B cell (primary cell): ENCODE data around the gene EXOC3. TPM values are rescaled to one million over a fixed set of nuclear protein-coding genes. Genes with fewer than 3 reads are reported as not detected.

Experiments
- ATAC-seq: fragments of 200-7000 bp; cut with Tn5 transposase; one replicate; pipeline ENCODE4 v1.10.0; 2021; ENCODE audit warnings: low read depth, mild to moderate bottlenecking, moderate number of reproducible peaks, moderate library complexity
- CTCF ChIA-PET: fragments of 350-600 bp; sonication (Branson Sonifier 250); formaldehyde crosslinking; loops from one replicate; lab custom pipeline; 2021; ENCODE audit warnings: antibody characterized with exemption, inconsistent platforms; lab: Charles Lee
- POLR2A ChIA-PET: fragments of 350-600 bp; sonication (Branson Sonifier 250); formaldehyde crosslinking; loops from one replicate; lab custom pipeline; 2021; ENCODE audit warnings: antibody characterized with exemption; lab: Charles Lee
- DNase-seq: peaks from one replicate; pipeline ENCODE4 v3.0.0; 2013
- H2AFZ ChIP-seq: 2 replicates; pipeline ENCODE4 v1.6.1; 2012; ENCODE audit warnings: mild to moderate bottlenecking, low read depth, low read length; ENCODE audit not compliant: insufficient read depth, poor library complexity, severe bottlenecking
- H3K27ac ChIP-seq, 2 donors: 1 replicate in 1 of 2; 2 replicates in 1 of 2; pipeline ENCODE4 v1.5.1; 2012 to 2013; ENCODE audit warnings: low read length in 2 of 2, mild to moderate bottlenecking in 2 of 2, moderate library complexity in 1 of 2
- H3K27me3 ChIP-seq, 4 experiments: fragments of 200-600 bp in 1 of 4; sonication (generic) in 1 of 4; replicated peaks in 1 of 4; 1 replicate in 2 of 4; 2 replicates in 2 of 4; pipeline versions ENCODE4 v1.6.1 to v1.7.0; 2013 to 2016; ENCODE audit warnings: low read length in 3 of 4, mild to moderate bottlenecking in 2 of 4, mixed read lengths in 1 of 4, moderate library complexity in 1 of 4; ENCODE audit not compliant: insufficient read depth in 4 of 4, control insufficient read depth in 3 of 4; ENCODE audit errors: control extremely low read depth in 1 of 4
- H3K36me3 ChIP-seq, 2 experiments: replicated peaks in 1 of 2; 1 replicate in 1 of 2; 2 replicates in 1 of 2; pipeline versions ENCODE4 v1.6.1 to v1.7.1; 2013; ENCODE audit warnings: low read length in 1 of 2; ENCODE audit not compliant: insufficient read depth in 2 of 2, control insufficient read depth in 1 of 2; ENCODE audit errors: control extremely low read depth in 1 of 2, extremely low read depth in 1 of 2
- H3K4me1 ChIP-seq, 2 donors: fragments of 200-600 bp in 1 of 2; sonication (generic) in 1 of 2; 1 replicate in 1 of 2; 2 replicates in 1 of 2; pipeline versions ENCODE4 v1.5.1 to v1.6.1; 2013 to 2017; ENCODE audit warnings: low read length in 2 of 2; ENCODE audit not compliant: control insufficient read depth in 2 of 2, insufficient read depth in 2 of 2
- H3K4me2 ChIP-seq: replicated peaks from 2 replicates; pipeline ENCODE3; 2012; ENCODE audit warnings: mild to moderate bottlenecking, low read depth, low read length; ENCODE audit not compliant: poor library complexity, severe bottlenecking
- H3K4me3 ChIP-seq, 5 experiments: fragments of 200-600 bp in 1 of 5; sonication (generic) in 1 of 5; 1 replicate in 3 of 5; 2 replicates in 2 of 5; pipeline versions ENCODE4 v1.5.1 to v1.7.0; 2011 to 2016; ENCODE audit warnings: low read length in 4 of 5, mild to moderate bottlenecking in 4 of 5, low read depth in 2 of 5, control low read depth in 1 of 5, moderate library complexity in 1 of 5; ENCODE audit not compliant: insufficient read depth in 1 of 5; ENCODE audit errors: control extremely low read depth in 1 of 5, extremely low read depth in 1 of 5
- H3K79me2 ChIP-seq: fragments of 200-600 bp; sonication (generic); one replicate; pipeline ENCODE4 v1.6.0; 2016; ENCODE audit warnings: low read length; ENCODE audit not compliant: control insufficient read depth, insufficient read depth
- H3K9ac ChIP-seq: fragments of 200-600 bp; sonication (generic); 2 replicates; pipeline ENCODE4 v1.6.1; 2017; ENCODE audit warnings: mild to moderate bottlenecking, low read length, moderate library complexity
- H3K9me3 ChIP-seq, 3 donors: one replicate each; pipeline versions ENCODE4 v1.6.1 to v1.7.1; 2013; ENCODE audit warnings: low read length in 2 of 3; ENCODE audit not compliant: control insufficient read depth in 2 of 3, insufficient read depth in 1 of 3; ENCODE audit errors: control extremely low read depth in 1 of 3
- H4K20me1 ChIP-seq: 2 replicates; pipeline ENCODE4 v1.6.0; 2012; ENCODE audit warnings: mild to moderate bottlenecking, low read length; ENCODE audit not compliant: insufficient read depth, control insufficient read depth, poor library complexity, severe bottlenecking
- H3K27ac Mint-ChIP-seq: one replicate; pipeline ENCODE4 v1.8.0; 2021; ENCODE audit warnings: mixed read lengths
- H3K27me3 Mint-ChIP-seq: one replicate; pipeline ENCODE4 v1.8.0; 2021; ENCODE audit warnings: mixed read lengths
- H3K4me1 Mint-ChIP-seq: one replicate; pipeline ENCODE4 v1.8.0; 2021; ENCODE audit warnings: mixed read lengths
- H3K4me3 Mint-ChIP-seq: one replicate; pipeline ENCODE4 v1.8.0; 2021; ENCODE audit warnings: mixed read lengths
- H3K9me3 Mint-ChIP-seq: one replicate; pipeline ENCODE4 v1.8.0; 2022; ENCODE audit warnings: mixed read lengths; ENCODE audit not compliant: insufficient read depth
- EZH2 ChIP-seq: IDR thresholded peaks from 2 replicates; pipeline ENCODE4 v1.6.1; 2012; ENCODE audit warnings: borderline replicate concordance, low read depth, mild to moderate bottlenecking, moderate library complexity, low read length; ENCODE audit not compliant: insufficient read depth, poor library complexity, severe bottlenecking
- WGBS: methylation state at CpG from one replicate; pipeline ENCODE4 v1.1.5; 2013; ENCODE audit warnings: missing lambda C conversion rate; ENCODE audit not compliant: insufficient coverage; 5-methylcytosine and 5-hydroxymethylcytosine counted together
- intact Hi-C: fragments of 100-400 bp; cut with micrococcal nuclease; formaldehyde crosslinking; loops from one replicate; pipeline ENCODE4 v1.10.0; 2022
- polyA plus RNA-seq: library from polyadenylated mRNA; depleted of rRNA; stranded (reverse); fragments of >200 nt; gene quantifications from 2 replicates; pipeline ENCODE4 v1.2.3, GENCODE V29; 2012
- total RNA-seq, 2 donors: library from RNA; stranded (reverse); fragments of 120-200 nt in 1 of 2; gene quantifications; 1 replicate in 1 of 2; 2 replicates in 1 of 2; pipeline versions ENCODE4 v1.2.3 to v1.2.4, GENCODE V29; 2013 to 2022
- TF ChIP-seq, protein P1 (sequence below): fragments of 200-600 bp; IDR thresholded peaks from one replicate; pipeline ENCODE4 v1.8.0; 2022; ENCODE audit warnings: antibody characterized with exemption, mild to moderate bottlenecking

The EXOC3 gene
- total and polyA plus RNA-seq, 2 donors (not counting 1 experiment from before 2014, with no cell fraction given): 44.0 to 97.1 TPM

- no peak for ATAC-seq
- Histone ChIP-seq H3K4me1 (peaks cover 12 to 13% of the 10 kb centered on the region in 2 donors), H3K36me3 (no peaks in the 10 kb centered on the region), H3K27me3 (peaks cover 0 to 82% (median 8%) of the 10 kb centered on the region in 4 experiments), H3K4me3 (no peak overlapping the region), H3K79me2 (no peaks in the 10 kb centered on the region), H3K4me2 (no peak overlapping the region), H3K27ac (no peak overlapping the region), H2AFZ (no peak overlapping the region), H3K9ac (no peak overlapping the region), H3K9me3 (peaks cover 0 to 14% (median 0%) of the 10 kb centered on the region in 3 donors), H4K20me1 (peaks cover 9% of the 10 kb centered on the region)
- Mint-ChIP-seq H3K27ac (no peak overlapping the region), H3K4me3 (no peak overlapping the region), H3K27me3 (peaks cover 30% of the 10 kb centered on the region), H3K4me1 (peaks cover 8% of the 10 kb centered on the region), H3K9me3 (no peaks in the 10 kb centered on the region)
- POLR2A ChIA-PET: no interaction called here
- intact Hi-C loops: no loop called here
- TF ChIP-seq EZH2: no peak
- TF ChIP-seq, protein P1, sequence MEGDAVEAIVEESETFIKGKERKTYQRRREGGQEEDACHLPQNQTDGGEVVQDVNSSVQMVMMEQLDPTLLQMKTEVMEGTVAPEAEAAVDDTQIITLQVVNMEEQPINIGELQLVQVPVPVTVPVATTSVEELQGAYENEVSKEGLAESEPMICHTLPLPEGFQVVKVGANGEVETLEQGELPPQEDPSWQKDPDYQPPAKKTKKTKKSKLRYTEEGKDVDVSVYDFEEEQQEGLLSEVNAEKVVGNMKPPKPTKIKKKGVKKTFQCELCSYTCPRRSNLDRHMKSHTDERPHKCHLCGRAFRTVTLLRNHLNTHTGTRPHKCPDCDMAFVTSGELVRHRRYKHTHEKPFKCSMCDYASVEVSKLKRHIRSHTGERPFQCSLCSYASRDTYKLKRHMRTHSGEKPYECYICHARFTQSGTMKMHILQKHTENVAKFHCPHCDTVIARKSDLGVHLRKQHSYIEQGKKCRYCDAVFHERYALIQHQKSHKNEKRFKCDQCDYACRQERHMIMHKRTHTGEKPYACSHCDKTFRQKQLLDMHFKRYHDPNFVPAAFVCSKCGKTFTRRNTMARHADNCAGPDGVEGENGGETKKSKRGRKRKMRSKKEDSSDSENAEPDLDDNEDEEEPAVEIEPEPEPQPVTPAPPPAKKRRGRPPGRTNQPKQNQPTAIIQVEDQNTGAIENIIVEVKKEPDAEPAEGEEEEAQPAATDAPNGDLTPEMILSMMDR: no peak
- WGBS: 65% methylated on average over 18 of the region's 18 CpGs
- CTCF ChIA-PET: no interaction called here
- no peak for DNase-seq
Observed at GRCh38 chr5:478982-479535, 36.1 kb downstream of the EXOC3 start.

- no peak overlapping the region for H3K4me3 Mint-ChIP-seq
- no peak overlapping the region for H3K27ac ChIP-seq
- CTCF ChIA-PET: no interaction called here
- H3K79me2 ChIP-seq: no peaks in the 10 kb centered on the region
- H3K9me3 Mint-ChIP-seq: no peaks in the 10 kb centered on the region
- H3K27ac Mint-ChIP-seq: no peak overlapping the region
- peaks cover 30% of the 10 kb centered on the region for H3K27me3 Mint-ChIP-seq
- no peak overlapping the region for H3K4me2 ChIP-seq
- peaks cover 0 to 14% (median 0%) of the 10 kb centered on the region in 3 donors for H3K9me3 ChIP-seq
- POLR2A ChIA-PET: no interaction called here
- no peaks in the 10 kb centered on the region for H3K36me3 ChIP-seq
- 93% methylated on average over 32 of the region's 34 CpGs for WGBS
- TF ChIP-seq, protein P1: no peak
- TF ChIP-seq EZH2: no peak
- H3K4me3 ChIP-seq: no peak overlapping the region
- H3K9ac ChIP-seq: no peak overlapping the region
- ATAC-seq (no peak), DNase-seq (no peak)
- H2AFZ ChIP-seq: no peak overlapping the region
- peaks cover 9% of the 10 kb centered on the region for H4K20me1 ChIP-seq
- intact Hi-C loops: no loop called here
- H3K4me1 Mint-ChIP-seq: peaks cover 5% of the 10 kb centered on the region
- H3K27me3 ChIP-seq: peaks cover 0 to 85% (median 7%) of the 10 kb centered on the region in 4 experiments
- H3K4me1 ChIP-seq: peaks cover 10 to 11% of the 10 kb centered on the region in 2 donors
Observed at GRCh38 chr5:479566-480319, 36.8 kb downstream of the EXOC3 start.
